Colon (tissue), 2 donors: Measurements from ENCODE around the gene HS3ST3B1.

Experiments
- FAIRE-seq: peaks from 2 replicates; lab custom pipeline; 2012; peaks lifted over from hg19 to GRCh38; lab: Jason Lieb, UNC
- donor health status: control.
- donor health status: control.

Gene HS3ST3B1

GRCh38 chr17:14300575-14301278, at the start of gene HS3ST3B1:
Gene HS3ST3B1 (plus strand): TSS chr17:14301081. CDS start chr17:14301519, 438 bp downstream.
- no peak for FAIRE-seq

- FAIRE-seq: no peak
Observed at GRCh38 chr17:14261406-14261805, 39.5 kb upstream of the HS3ST3B1 start.

GRCh38 chr17:14268264-14268663, 32.6 kb upstream of the HS3ST3B1 start:
- no peak for FAIRE-seq

- no peak for FAIRE-seq
Observed at GRCh38 chr17:14269473-14269872, 31.4 kb upstream of the HS3ST3B1 start.

- no peak for FAIRE-seq
Observed at GRCh38 chr17:14270508-14270907, 30.4 kb upstream of the HS3ST3B1 start.

- no peak for FAIRE-seq
Observed at GRCh38 chr17:14276535-14277250, 24.2 kb upstream of the HS3ST3B1 start.

- no peak for FAIRE-seq
Observed at GRCh38 chr17:14281530-14281929, 19.4 kb upstream of the HS3ST3B1 start.

GRCh38 chr17:14282726-14283125, 18.2 kb upstream of the HS3ST3B1 start:
- FAIRE-seq: no peak

GRCh38 chr17:14289162-14289561, 11.7 kb upstream of the HS3ST3B1 start:
- FAIRE-seq: no peak

- no peak for FAIRE-seq
Observed at GRCh38 chr17:14294876-14295275, 6.0 kb upstream of the HS3ST3B1 start.

- FAIRE-seq: no peak
Observed at GRCh38 chr17:14295676-14296075, 5.2 kb upstream of the HS3ST3B1 start.

- no peak for FAIRE-seq
Observed at GRCh38 chr17:14296166-14296910, 4.5 kb upstream of the HS3ST3B1 start.

GRCh38 chr17:14297161-14297851, 3.6 kb upstream of the HS3ST3B1 start:
- no peak for FAIRE-seq

- no peak for FAIRE-seq
Observed at GRCh38 chr17:14298221-14298946, 2.5 kb upstream of the HS3ST3B1 start.

- FAIRE-seq: no peak
Observed at GRCh38 chr17:14298947-14299279, 2.0 kb upstream of the HS3ST3B1 start.

GRCh38 chr17:14299280-14300141, 1.4 kb upstream of the HS3ST3B1 start:
- no peak for FAIRE-seq

GRCh38 chr17:14301279-14302090, 604 bp downstream of the HS3ST3B1 start:
- FAIRE-seq: no peak

- no peak for FAIRE-seq
Observed at GRCh38 chr17:14302091-14302430, 1.2 kb downstream of the HS3ST3B1 start.

- FAIRE-seq: no peak
Observed at GRCh38 chr17:14302431-14303099, 1.7 kb downstream of the HS3ST3B1 start.
